Measurements from ENCODE around the gene HSPBP1. TPM values are rescaled to one million over a fixed set of nuclear protein-coding genes. Genes with fewer than 3 reads are reported as not detected.

The HSPBP1 gene
- total and polyA plus RNA-seq, 9 of the 15 experiments (the other 6 are each of a cell fraction or from before 2014, with no cell fraction given) = 0.83 to 81.3 (median 21.8) TPM

DNA sequence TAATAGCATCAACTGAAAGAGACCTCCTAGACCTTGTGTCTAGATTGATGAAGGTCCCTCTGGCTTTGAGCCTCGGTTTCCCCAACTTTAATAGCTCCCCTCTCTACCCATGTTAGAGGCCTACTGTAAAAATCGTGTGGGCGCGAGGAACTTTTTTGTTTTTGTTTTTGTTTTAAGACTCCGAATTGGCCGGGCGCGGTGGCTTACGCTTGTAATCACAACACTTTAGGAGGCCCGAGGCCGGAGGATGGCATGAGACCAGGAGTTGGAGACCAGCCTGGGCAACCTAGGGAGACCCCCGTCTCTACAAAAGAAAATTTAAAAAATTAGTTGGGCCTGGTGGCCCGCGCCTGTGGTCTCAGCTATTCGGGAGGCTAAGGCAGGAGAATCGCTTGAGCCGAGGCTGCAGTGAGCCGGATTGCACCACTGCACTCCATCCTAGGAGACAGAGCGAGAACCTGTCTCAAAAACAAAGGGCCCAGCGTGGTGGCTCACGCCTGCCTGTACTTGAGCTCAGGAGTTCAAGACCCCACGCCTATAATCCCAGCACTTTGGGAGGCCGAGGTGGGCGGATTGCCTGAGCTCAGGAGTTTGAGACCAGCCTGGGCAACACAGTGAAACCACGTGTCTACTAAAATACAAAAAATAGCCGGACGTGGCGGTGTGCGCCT lies 20.2 kb downstream of the HSPBP1 start (continued):
- TF ChIP-seq, protein P1, sequence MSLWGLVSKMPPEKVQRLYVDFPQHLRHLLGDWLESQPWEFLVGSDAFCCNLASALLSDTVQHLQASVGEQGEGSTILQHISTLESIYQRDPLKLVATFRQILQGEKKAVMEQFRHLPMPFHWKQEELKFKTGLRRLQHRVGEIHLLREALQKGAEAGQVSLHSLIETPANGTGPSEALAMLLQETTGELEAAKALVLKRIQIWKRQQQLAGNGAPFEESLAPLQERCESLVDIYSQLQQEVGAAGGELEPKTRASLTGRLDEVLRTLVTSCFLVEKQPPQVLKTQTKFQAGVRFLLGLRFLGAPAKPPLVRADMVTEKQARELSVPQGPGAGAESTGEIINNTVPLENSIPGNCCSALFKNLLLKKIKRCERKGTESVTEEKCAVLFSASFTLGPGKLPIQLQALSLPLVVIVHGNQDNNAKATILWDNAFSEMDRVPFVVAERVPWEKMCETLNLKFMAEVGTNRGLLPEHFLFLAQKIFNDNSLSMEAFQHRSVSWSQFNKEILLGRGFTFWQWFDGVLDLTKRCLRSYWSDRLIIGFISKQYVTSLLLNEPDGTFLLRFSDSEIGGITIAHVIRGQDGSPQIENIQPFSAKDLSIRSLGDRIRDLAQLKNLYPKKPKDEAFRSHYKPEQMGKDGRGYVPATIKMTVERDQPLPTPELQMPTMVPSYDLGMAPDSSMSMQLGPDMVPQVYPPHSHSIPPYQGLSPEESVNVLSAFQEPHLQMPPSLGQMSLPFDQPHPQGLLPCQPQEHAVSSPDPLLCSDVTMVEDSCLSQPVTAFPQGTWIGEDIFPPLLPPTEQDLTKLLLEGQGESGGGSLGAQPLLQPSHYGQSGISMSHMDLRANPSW (CRISPR knock-in tag; IDR thresholded peaks at IDR 0.05) = no peak
- TF ChIP-seq GATA2 (CRISPR knock-in tag; IDR thresholded peaks at IDR 0.05) = no peak
- TF ChIP-seq HOXB6 (CRISPR knock-in tag; IDR thresholded peaks at IDR 0.05; ENCODE audit: borderline replicate concordance) = no peak
- TF ChIP-seq HLTF (IDR thresholded peaks at IDR 0.05) = no peak; the same call in 1 of the 2 replicates
- no peak for TF ChIP-seq NFYB (IDR thresholded peaks at IDR 0.05; ENCODE audit: extremely low read depth, insufficient read length)
- TF ChIP-seq NFE2 (IDR thresholded peaks at IDR 0.05; ENCODE audit: low read depth) = no peak
- no peak for TF ChIP-seq CBX8 (IDR thresholded peaks at IDR 0.05; ENCODE audit: borderline replicate concordance, extremely low read depth, low read depth, low read length, poor library complexity, severe bottlenecking)
- TF ChIP-seq, protein P2, sequence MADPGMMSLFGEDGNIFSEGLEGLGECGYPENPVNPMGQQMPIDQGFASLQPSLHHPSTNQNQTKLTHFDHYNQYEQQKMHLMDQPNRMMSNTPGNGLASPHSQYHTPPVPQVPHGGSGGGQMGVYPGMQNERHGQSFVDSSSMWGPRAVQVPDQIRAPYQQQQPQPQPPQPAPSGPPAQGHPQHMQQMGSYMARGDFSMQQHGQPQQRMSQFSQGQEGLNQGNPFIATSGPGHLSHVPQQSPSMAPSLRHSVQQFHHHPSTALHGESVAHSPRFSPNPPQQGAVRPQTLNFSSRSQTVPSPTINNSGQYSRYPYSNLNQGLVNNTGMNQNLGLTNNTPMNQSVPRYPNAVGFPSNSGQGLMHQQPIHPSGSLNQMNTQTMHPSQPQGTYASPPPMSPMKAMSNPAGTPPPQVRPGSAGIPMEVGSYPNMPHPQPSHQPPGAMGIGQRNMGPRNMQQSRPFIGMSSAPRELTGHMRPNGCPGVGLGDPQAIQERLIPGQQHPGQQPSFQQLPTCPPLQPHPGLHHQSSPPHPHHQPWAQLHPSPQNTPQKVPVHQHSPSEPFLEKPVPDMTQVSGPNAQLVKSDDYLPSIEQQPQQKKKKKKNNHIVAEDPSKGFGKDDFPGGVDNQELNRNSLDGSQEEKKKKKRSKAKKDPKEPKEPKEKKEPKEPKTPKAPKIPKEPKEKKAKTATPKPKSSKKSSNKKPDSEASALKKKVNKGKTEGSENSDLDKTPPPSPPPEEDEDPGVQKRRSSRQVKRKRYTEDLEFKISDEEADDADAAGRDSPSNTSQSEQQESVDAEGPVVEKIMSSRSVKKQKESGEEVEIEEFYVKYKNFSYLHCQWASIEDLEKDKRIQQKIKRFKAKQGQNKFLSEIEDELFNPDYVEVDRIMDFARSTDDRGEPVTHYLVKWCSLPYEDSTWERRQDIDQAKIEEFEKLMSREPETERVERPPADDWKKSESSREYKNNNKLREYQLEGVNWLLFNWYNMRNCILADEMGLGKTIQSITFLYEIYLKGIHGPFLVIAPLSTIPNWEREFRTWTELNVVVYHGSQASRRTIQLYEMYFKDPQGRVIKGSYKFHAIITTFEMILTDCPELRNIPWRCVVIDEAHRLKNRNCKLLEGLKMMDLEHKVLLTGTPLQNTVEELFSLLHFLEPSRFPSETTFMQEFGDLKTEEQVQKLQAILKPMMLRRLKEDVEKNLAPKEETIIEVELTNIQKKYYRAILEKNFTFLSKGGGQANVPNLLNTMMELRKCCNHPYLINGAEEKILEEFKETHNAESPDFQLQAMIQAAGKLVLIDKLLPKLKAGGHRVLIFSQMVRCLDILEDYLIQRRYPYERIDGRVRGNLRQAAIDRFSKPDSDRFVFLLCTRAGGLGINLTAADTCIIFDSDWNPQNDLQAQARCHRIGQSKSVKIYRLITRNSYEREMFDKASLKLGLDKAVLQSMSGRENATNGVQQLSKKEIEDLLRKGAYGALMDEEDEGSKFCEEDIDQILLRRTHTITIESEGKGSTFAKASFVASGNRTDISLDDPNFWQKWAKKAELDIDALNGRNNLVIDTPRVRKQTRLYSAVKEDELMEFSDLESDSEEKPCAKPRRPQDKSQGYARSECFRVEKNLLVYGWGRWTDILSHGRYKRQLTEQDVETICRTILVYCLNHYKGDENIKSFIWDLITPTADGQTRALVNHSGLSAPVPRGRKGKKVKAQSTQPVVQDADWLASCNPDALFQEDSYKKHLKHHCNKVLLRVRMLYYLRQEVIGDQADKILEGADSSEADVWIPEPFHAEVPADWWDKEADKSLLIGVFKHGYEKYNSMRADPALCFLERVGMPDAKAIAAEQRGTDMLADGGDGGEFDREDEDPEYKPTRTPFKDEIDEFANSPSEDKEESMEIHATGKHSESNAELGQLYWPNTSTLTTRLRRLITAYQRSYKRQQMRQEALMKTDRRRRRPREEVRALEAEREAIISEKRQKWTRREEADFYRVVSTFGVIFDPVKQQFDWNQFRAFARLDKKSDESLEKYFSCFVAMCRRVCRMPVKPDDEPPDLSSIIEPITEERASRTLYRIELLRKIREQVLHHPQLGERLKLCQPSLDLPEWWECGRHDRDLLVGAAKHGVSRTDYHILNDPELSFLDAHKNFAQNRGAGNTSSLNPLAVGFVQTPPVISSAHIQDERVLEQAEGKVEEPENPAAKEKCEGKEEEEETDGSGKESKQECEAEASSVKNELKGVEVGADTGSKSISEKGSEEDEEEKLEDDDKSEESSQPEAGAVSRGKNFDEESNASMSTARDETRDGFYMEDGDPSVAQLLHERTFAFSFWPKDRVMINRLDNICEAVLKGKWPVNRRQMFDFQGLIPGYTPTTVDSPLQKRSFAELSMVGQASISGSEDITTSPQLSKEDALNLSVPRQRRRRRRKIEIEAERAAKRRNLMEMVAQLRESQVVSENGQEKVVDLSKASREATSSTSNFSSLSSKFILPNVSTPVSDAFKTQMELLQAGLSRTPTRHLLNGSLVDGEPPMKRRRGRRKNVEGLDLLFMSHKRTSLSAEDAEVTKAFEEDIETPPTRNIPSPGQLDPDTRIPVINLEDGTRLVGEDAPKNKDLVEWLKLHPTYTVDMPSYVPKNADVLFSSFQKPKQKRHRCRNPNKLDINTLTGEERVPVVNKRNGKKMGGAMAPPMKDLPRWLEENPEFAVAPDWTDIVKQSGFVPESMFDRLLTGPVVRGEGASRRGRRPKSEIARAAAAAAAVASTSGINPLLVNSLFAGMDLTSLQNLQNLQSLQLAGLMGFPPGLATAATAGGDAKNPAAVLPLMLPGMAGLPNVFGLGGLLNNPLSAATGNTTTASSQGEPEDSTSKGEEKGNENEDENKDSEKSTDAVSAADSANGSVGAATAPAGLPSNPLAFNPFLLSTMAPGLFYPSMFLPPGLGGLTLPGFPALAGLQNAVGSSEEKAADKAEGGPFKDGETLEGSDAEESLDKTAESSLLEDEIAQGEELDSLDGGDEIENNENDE (IDR thresholded peaks at IDR 0.05; ENCODE audit: low read depth, low read length) = no peak
- no peak for TF ChIP-seq HNRNPLL (IDR thresholded peaks at IDR 0.05; ENCODE audit: low read depth, low read length, poor library complexity, severe bottlenecking)
- no peak for TF ChIP-seq SP2 (IDR thresholded peaks at IDR 0.05; ENCODE audit: extremely low read depth, low read depth, low read length, poor library complexity, severe bottlenecking)
- TF ChIP-seq ZNF77 (CRISPR knock-in tag; IDR thresholded peaks at IDR 0.05) = no peak
- no peak for TF ChIP-seq ZNF76 (CRISPR knock-in tag; IDR thresholded peaks at IDR 0.05; ENCODE audit: borderline replicate concordance)
- TF ChIP-seq PRMT5 (CRISPR knock-in tag; IDR thresholded peaks at IDR 0.05) = no peak
